ENCODE measurements around the gene PIGU.

Gene PIGU

DNA sequence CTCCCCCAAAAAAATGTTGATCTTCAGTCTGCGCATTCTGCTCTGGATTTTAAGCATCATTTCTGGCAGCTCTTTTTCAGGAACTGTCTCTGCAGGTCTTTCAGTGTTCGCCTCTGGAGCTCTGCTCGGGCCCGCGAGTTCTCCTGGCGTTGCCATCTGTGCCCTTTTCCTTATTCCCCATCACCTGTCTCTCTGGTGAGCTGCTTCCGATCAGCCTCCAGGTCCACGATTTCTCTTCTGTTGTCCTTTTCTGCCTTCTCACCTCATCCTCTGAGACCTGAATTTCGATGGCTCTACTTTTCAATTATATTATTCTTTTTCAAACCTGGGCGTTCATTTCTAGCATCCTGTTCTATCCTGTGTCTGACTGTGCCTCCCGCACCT lies 119.0 kb downstream of the PIGU start:
- no peak for DNase-seq (ENCODE audit: low read depth in 2 of 2)

- DNase-seq (ENCODE audit: low read depth in 2 of 2), result no peak
Measured at GRCh38 chr20:34553366-34553867, 123.5 kb downstream of the PIGU start.

DNA sequence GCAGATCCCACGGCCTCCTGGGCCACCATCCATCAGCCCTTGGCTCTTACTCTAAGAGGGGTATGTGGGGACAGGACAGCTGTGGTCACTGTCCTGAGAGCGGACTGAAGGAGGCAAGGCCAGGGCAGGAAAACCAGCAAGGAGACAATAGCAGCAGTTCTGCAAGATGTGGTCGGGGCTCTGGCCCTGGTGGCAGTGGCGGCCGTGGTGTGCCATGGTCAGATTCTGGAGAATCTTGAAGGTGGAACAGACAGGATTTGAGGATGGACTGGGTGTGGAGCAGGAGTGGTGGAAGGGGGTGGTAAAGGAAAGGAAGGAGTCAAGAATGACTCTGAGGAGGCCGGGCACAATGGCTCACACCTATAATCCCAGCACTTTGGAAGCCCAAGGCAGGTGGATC lies 124.3 kb downstream of the PIGU start:
- no peak for DNase-seq (ENCODE audit: low read depth in 2 of 2)

GRCh38 chr20:34549929-34550305 lies 127.0 kb downstream of the PIGU start:
- no peak for DNase-seq (ENCODE audit: low read depth in 2 of 2)

GRCh38 chr20:34549291-34549928 lies 127.5 kb downstream of the PIGU start:
- DNase-seq (ENCODE audit: low read depth in 2 of 2), result no peak

DNA sequence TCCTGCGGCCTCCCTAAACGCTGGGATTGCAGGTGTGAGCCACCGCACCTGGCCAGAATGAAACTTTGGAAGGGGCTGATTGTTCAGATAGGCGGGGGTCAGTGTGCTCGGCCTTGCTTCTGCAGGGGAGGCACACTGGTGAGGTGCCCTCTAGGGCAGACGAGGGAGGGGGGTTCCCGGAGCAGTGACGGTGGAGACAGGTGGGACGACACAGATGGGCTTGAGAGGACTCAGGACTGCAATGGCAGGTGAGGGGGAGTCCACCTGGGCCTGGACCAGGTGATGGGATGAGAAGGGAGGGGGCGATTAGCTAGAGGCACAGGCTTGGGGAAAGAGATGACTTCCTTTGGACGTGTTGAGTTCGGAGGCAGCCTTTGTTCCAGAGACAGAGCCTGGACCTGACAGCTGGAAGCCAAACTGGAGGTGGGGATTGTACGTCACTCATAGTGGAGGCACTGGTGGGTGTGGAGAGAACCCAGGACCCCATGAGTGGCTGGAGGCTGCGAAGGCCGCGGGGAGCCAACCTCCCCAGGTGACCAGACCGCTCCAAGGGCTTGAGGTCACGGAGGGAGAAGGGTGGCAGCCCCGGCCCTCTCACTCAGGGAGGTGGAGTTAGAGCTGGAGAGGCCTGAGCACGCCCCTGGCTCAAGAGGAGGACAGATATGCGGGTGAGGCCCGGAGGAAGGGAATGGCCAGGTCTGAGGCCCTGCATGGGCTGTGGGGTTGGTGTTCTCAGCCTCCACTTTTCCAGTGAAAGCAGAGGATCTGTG lies 128.9 kb downstream of the PIGU start:
- DNase-seq (ENCODE audit: low read depth in 2 of 2), result no peak

- no peak for DNase-seq (ENCODE audit: low read depth in 2 of 2)
Measured at GRCh38 chr20:34546751-34547181, 130.1 kb downstream of the PIGU start.

DNA sequence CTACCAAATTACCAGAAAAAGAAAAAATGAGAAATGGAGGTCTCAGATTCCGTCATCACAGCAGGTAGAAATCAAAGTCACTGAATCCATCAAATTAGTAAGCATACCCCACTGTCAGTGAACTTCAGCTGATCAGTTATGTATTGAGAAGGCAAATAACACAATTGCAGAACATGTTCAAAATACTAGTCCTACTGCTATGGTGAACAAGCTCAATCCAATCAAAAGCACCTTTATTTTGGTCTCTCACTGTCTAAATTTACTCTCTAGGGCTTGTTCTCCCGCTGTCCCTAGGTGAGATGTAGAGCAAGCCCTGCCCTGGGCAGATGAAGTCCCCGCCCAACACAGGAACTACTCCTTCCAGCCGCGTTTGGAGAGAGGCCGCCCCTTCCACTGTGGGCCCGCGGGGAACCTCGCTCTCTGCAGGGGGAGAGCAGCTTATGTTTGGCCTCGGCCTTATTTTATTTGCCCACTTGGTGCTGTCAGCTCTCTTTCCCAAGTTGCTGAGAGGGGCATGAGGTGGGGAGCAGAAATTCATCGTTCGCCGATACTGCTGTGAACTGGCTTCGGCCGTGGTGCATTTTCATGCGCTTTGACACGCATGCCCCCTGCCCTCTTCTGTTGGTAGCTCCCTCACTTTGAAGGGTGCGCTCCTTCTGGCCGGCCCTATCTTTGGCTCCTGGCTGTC lies 132.6 kb downstream of the PIGU start:
- no peak for DNase-seq (ENCODE audit: low read depth in 2 of 2)

DNA sequence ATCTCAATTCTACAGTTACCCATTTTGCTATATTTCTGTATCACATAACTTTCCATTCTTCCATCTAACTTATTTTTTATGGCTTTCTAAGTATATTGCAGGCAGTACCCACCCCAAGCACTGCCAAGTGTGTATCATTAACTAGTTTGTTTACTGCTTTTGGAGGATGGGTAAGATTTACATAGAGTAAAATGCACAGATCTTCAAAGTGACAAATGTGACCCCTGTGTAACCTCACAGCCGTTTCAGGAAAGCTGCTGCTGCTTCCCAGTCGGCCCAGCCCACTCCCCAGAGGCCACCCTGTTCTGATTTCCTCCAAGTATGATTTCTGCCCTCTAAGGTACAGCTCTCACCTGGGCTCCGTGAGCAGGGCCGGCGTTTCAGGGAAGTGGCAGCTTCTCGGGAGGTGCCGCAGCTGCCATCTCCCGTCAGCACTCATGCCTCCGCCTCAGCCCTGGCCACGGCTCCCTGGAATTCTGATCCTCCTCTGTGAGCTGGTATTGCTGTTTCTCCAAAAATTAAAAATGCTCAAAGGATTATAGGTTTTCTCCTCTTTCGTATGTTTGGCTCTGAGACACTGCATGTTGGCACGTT lies 133.3 kb downstream of the PIGU start:
- DNase-seq (ENCODE audit: low read depth in 2 of 2), result no peak

GRCh38 chr20:34542439-34542838 lies 134.5 kb downstream of the PIGU start:
- no peak for DNase-seq (ENCODE audit: low read depth in 2 of 2)

DNA sequence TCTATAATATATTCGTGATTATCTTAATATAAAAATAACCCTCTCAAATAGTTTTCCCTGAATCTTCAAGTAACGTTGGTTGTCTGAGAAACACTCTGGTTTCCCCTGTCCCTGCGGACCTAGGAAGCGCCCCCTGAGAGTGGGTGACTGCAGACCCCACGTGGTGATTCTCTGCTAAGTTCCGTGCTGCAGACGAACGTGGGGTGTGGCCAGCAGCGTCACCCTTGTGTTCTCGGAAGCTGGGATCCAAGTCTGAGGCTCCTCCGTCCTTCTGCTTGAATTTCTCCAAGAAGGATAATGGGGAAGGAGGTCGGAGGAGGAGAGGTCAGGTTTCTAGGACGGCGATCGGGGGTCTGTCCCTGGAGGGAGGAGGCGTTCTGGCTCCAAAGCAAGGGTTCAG lies 135.0 kb downstream of the PIGU start:
- no peak for DNase-seq (ENCODE audit: low read depth in 2 of 2)

GRCh38 chr20:34541264-34541901 lies 135.5 kb downstream of the PIGU start:
- no peak for DNase-seq (ENCODE audit: low read depth in 2 of 2)

DNA sequence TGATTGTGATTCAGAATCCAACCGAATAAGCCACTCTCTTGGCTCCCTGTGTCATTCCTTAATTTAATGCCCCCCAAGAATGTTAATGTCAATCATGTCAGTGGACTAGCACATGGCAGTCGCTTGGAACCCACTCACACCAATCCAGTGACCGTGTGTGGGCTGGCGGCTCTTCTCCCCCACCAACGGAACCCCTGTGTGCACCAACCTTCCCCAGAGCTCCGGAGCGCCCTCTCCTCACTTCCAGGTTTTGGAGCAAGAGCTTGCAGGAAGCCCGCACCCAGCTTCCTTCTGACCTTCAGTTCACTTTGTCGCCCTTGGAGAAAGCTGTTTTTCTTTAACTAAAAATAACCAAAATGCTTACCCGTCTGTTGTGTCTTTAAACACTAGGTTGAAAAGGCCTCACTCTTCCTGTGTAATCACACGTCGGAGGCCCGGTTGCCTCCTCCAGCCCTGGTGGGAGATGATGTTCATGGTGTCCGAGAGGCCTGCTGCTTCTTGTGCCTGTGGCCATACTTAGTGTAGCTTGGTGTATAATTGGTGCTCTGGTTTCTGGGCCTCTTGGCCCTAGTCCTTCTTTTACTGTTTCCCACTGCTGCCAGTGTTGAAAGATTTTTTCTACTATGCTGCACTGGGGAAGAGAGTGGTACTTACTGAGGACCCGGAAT lies 136.2 kb downstream of the PIGU start:
- DNase-seq (ENCODE audit: low read depth in 2 of 2), result no peak

GRCh38 chr20:34539756-34540155 lies 137.1 kb downstream of the PIGU start:
- no peak for DNase-seq (ENCODE audit: low read depth in 2 of 2)

DNA sequence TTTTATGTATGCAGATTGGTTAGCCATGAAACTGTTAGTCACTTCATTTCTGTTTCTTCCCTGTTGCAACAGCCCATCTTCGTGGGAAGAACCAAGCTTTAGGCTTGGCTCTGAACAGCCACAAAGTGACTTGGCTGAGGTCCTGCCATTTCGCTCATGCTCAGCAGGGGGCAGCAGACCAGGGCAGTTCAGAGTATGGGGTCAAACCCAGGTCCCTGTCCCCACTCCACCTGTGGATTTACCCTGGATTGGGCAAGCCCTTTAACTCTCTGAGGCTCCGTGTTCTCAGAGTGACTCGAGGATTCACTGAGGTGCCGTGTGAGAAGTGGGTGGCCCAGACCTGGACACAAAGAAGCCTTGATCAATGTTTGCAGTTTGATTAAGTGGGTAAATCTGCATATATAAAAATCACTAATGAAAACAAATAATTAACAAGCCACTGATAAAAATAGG lies 138.2 kb downstream of the PIGU start:
- no peak for DNase-seq (ENCODE audit: low read depth in 2 of 2)

DNA sequence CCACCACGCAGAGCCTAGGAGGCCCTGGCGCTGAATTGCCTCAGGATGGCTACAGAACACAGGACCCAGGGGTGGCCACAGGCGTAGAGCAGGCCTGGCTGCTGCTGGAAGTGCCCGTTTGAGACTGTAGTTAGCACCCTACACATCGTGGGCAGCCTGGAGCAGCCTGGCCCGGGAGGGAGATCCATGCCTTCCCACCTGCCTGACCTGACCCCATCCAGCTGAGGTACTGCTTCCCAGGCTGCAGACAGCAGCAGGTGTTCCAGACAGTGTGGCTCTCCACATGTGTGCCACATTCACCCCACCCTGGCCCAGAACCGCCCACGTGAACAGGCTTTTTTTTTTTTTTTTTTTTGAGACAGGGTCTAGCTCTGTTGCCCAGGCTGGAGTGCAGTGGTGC lies 139.2 kb downstream of the PIGU start:
- no peak for DNase-seq (ENCODE audit: low read depth in 2 of 2)

DNA sequence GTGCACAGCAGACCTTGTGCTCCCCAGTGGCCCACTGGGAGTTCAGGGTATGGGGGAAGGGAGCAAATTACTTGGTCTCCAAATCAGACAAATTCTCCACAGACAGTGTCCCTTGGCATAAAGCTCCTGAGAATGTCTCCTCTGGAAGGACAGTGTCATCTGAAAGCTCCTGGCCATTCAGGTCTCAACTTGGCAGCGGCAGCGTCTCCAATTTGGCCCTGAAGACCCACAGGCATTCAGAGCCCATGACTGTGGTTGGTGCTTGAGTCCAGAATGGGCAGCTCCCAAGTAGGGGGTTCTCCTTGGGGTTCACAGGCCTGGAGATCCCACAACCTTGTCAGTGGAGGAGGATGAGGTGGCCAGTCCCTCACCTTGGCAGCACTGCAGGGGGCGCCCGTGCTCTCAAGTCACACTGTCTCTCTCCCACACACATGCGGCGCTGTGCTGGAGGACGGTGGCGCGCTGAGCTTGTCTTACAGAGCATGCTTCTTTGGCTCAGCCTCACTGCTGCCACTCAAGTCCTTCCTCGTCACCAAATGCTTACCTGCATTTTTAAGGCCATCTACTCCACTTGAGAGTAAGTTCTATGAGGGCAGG lies 140.0 kb downstream of the PIGU start:
- no peak for DNase-seq (ENCODE audit: low read depth in 2 of 2)

DNA sequence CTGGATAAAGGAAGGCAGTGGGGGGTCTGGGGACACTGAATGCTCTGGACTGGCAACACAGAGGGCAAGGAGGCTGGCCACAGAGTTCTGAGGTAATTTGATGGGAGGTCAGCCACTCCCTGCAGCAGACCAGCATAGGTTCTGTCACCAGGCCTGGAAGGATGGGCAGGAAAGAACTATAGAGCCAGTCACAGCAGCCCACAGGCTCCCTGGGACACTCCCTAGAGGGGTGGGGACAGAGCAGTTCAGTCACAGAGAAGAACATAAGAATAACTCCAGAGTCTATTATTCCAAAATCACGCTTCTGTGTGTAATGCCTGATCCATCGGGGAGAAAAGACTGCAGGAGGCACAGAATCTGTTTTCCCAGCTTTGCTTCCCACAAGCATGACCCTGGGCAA lies 141.0 kb downstream of the PIGU start:
- no peak for DNase-seq (ENCODE audit: low read depth in 2 of 2)

GRCh38 chr20:34535301-34535840 lies 141.5 kb downstream of the PIGU start:
- DNase-seq (ENCODE audit: low read depth in 2 of 2), result no peak

- no peak for DNase-seq (ENCODE audit: low read depth in 2 of 2)
Measured at GRCh38 chr20:34534391-34535165, 142.3 kb downstream of the PIGU start.
